Thyroid gland (tissue), 4 donors: ENCODE measurements around the gene ADAMTSL1.

ENCODE experiments used
- POLR2A ChIP-seq, 2 donors: fragments of 450-650 bp; IDR thresholded peaks; one replicate each; pipeline ENCODE4 v1.6.1; 2017; ENCODE audit warnings: antibody characterized with exemption in 2 of 2, mild to moderate bottlenecking in 2 of 2, moderate library complexity in 1 of 2
- TF ChIP-seq, protein P1 (sequence below), 6 experiments: fragments of 200-600 bp in 3 of 6; fragments of 450-650 bp in 3 of 6; sonication (generic) in 3 of 6; IDR thresholded peaks; one replicate each; pipeline ENCODE4 v1.5.1; 2016 to 2019; ENCODE audit warnings: antibody characterized with exemption in 6 of 6, mild to moderate bottlenecking in 2 of 6, inconsistent platforms in 1 of 6, moderate library complexity in 1 of 6

GRCh38 chr9:18604767-18605730 is 131.1 kb downstream of the ADAMTSL1 start:
- TF ChIP-seq, protein P1, sequence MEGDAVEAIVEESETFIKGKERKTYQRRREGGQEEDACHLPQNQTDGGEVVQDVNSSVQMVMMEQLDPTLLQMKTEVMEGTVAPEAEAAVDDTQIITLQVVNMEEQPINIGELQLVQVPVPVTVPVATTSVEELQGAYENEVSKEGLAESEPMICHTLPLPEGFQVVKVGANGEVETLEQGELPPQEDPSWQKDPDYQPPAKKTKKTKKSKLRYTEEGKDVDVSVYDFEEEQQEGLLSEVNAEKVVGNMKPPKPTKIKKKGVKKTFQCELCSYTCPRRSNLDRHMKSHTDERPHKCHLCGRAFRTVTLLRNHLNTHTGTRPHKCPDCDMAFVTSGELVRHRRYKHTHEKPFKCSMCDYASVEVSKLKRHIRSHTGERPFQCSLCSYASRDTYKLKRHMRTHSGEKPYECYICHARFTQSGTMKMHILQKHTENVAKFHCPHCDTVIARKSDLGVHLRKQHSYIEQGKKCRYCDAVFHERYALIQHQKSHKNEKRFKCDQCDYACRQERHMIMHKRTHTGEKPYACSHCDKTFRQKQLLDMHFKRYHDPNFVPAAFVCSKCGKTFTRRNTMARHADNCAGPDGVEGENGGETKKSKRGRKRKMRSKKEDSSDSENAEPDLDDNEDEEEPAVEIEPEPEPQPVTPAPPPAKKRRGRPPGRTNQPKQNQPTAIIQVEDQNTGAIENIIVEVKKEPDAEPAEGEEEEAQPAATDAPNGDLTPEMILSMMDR (IDR thresholded peaks at IDR 0.05), result no peak
- TF ChIP-seq POLR2A (IDR thresholded peaks at IDR 0.05), result no peak
